ENCODE results near the gene ACSS3. TPM values are rescaled to one million over a fixed set of nuclear protein-coding genes. Genes with fewer than 3 reads are reported as not detected.

The ACSS3 gene
- total and polyA plus RNA-seq, 4 donors: 18.2 to 94.3 (median 32.5) TPM

- Histone ChIP-seq H3K36me3 (ENCODE audit: control insufficient read depth in 4 of 4, insufficient read depth in 3 of 4, low read depth in 1 of 4, low read length in 3 of 4) (peaks cover 0 to 12% (median 9%) of the 10 kb centered on the region in 4 donors), H3K9me3 (ENCODE audit: control insufficient read depth in 4 of 4, low read length in 3 of 4) (peaks cover 0 to 7% (median 5%) of the 10 kb centered on the region in 4 donors), H3K4me1 (ENCODE audit: control insufficient read depth in 4 of 4, insufficient read depth in 4 of 4, low read length in 3 of 4) (no peaks in the 10 kb centered on the region), H3K27ac (ENCODE audit: low read depth in 1 of 2, low read length in 2 of 2) (no peak overlapping the region), H3K4me3 (ENCODE audit: low read depth in 1 of 3, low read length in 3 of 3) (no peak overlapping the region), H3K9ac (ENCODE audit: low read depth in 1 of 2, low read length in 2 of 2) (no peak overlapping the region), H3K27me3 (ENCODE audit: control insufficient read depth in 4 of 4, insufficient read depth in 4 of 4, low read length in 3 of 4) (no peaks in the 10 kb centered on the region)
- WGBS: 85% methylated on average over 4 of the region's 4 CpGs
- TF ChIP-seq FOXA2 (IDR thresholded peaks at IDR 0.05) (no peak), RAD21 (IDR thresholded peaks at IDR 0.05) (no peak), MAX (IDR thresholded peaks at IDR 0.05) (no peak), ATF3 (IDR thresholded peaks at IDR 0.05) (no peak), NR2F2 (IDR thresholded peaks at IDR 0.05) (no peak), GABPA (IDR thresholded peaks at IDR 0.05 in 1 of 2, conservative IDR thresholded peaks at IDR 0.05 in 1 of 2) (no peak), FOXA1 (IDR thresholded peaks at IDR 0.05) (no peak), HNF4G (IDR thresholded peaks at IDR 0.05) (no peak)
- DNase-seq (ENCODE audit: low spot score): no peak
These were observed 96.8 kb downstream of the ACSS3 start for GRCh38 chr12:81174664-81175063.

- peak in 1 of 2 donors; percentile 26 for TF ChIP-seq JUND (IDR thresholded peaks at IDR 0.05)
- TF ChIP-seq EGR1 (IDR thresholded peaks at IDR 0.05; ENCODE audit: low read depth in 2 of 2): no peak
- peaks cover 0 to 12% (median 9%) of the 10 kb centered on the region in 4 donors for H3K36me3 ChIP-seq (ENCODE audit: control insufficient read depth in 4 of 4, insufficient read depth in 3 of 4, low read depth in 1 of 4, low read length in 3 of 4)
- 84% methylated on average over 1 of the region's 1 CpG for WGBS
These were observed 98.9 kb downstream of the ACSS3 start for GRCh38 chr12:81176796-81177195.

GRCh38 chr12:81181691-81182090 lies 103.8 kb downstream of the ACSS3 start:
- no peak overlapping the region for H3K27ac ChIP-seq (ENCODE audit: low read depth in 1 of 2, low read length in 2 of 2)
- WGBS: 78% methylated on average over 2 of the region's 2 CpGs
- no peak overlapping the region for H3K9ac ChIP-seq (ENCODE audit: low read depth in 1 of 2, low read length in 2 of 2)
- no peak for TF ChIP-seq SP1 (IDR thresholded peaks at IDR 0.05)
- no peak for TF ChIP-seq EGR1 (IDR thresholded peaks at IDR 0.05; ENCODE audit: low read depth in 2 of 2)
- no peak for TF ChIP-seq FOXA1 (IDR thresholded peaks at IDR 0.05)
- no peak for TF ChIP-seq YY1 (IDR thresholded peaks at IDR 0.05)
- no peak for TF ChIP-seq RAD21 (IDR thresholded peaks at IDR 0.05)
- TF ChIP-seq CTCF (IDR thresholded peaks at IDR 0.05; ENCODE audit: low read depth, low read length, missing input control): no peak
- no peak for TF ChIP-seq MAX (IDR thresholded peaks at IDR 0.05)
- no peak for TF ChIP-seq JUND (IDR thresholded peaks at IDR 0.05)
- TF ChIP-seq FOXA2 (IDR thresholded peaks at IDR 0.05): no peak
- no peak for TF ChIP-seq GABPA (IDR thresholded peaks at IDR 0.05 in 1 of 2, conservative IDR thresholded peaks at IDR 0.05 in 1 of 2)
- no peak for TF ChIP-seq NR2F2 (IDR thresholded peaks at IDR 0.05)
- TF ChIP-seq HNF4G (IDR thresholded peaks at IDR 0.05): no peak
- DNase-seq (ENCODE audit: low spot score): no peak
- peaks cover 0 to 5% (median 2%) of the 10 kb centered on the region in 4 donors for H3K9me3 ChIP-seq (ENCODE audit: control insufficient read depth in 4 of 4, low read length in 3 of 4)
- H3K36me3 ChIP-seq (ENCODE audit: control insufficient read depth in 4 of 4, insufficient read depth in 3 of 4, low read depth in 1 of 4, low read length in 3 of 4): peaks cover 0 to 7% (median 2%) of the 10 kb centered on the region in 4 donors
- H3K4me1 ChIP-seq (ENCODE audit: control insufficient read depth in 4 of 4, insufficient read depth in 4 of 4, low read length in 3 of 4): no peaks in the 10 kb centered on the region
- H3K27me3 ChIP-seq (ENCODE audit: control insufficient read depth in 4 of 4, insufficient read depth in 4 of 4, low read length in 3 of 4): no peaks in the 10 kb centered on the region
- no peak overlapping the region for H3K4me3 ChIP-seq (ENCODE audit: low read depth in 1 of 3, low read length in 3 of 3)

More at GRCh38 chr12:81176796-81177195, 98.9 kb downstream of the ACSS3 start:
- Histone ChIP-seq H3K9ac (ENCODE audit: low read depth in 1 of 2, low read length in 2 of 2) (no peak overlapping the region), H3K9me3 (ENCODE audit: control insufficient read depth in 4 of 4, low read length in 3 of 4) (peaks cover 0 to 7% (median 5%) of the 10 kb centered on the region in 4 donors), H3K27ac (ENCODE audit: low read depth in 1 of 2, low read length in 2 of 2) (no peak overlapping the region), H3K27me3 (ENCODE audit: control insufficient read depth in 4 of 4, insufficient read depth in 4 of 4, low read length in 3 of 4) (no peaks in the 10 kb centered on the region), H3K4me3 (ENCODE audit: low read depth in 1 of 3, low read length in 3 of 3) (no peak overlapping the region), H3K4me1 (ENCODE audit: control insufficient read depth in 4 of 4, insufficient read depth in 4 of 4, low read length in 3 of 4) (no peaks in the 10 kb centered on the region)
- DNase-seq (ENCODE audit: low spot score): no peak

All from liver (tissue), 9 donors.